Measurements from ENCODE around the gene PLEKHG7.

- TF ChIP-seq, protein P1, sequence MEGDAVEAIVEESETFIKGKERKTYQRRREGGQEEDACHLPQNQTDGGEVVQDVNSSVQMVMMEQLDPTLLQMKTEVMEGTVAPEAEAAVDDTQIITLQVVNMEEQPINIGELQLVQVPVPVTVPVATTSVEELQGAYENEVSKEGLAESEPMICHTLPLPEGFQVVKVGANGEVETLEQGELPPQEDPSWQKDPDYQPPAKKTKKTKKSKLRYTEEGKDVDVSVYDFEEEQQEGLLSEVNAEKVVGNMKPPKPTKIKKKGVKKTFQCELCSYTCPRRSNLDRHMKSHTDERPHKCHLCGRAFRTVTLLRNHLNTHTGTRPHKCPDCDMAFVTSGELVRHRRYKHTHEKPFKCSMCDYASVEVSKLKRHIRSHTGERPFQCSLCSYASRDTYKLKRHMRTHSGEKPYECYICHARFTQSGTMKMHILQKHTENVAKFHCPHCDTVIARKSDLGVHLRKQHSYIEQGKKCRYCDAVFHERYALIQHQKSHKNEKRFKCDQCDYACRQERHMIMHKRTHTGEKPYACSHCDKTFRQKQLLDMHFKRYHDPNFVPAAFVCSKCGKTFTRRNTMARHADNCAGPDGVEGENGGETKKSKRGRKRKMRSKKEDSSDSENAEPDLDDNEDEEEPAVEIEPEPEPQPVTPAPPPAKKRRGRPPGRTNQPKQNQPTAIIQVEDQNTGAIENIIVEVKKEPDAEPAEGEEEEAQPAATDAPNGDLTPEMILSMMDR (IDR thresholded peaks at IDR 0.05) = no peak
- TF ChIP-seq POLR2A (IDR thresholded peaks at IDR 0.05) = no peak
These were observed 44.2 kb upstream of the PLEKHG7 start for GRCh38 chr12:92658611-92659010.

All from right lobe of liver (tissue), 4 donors.